Stimulated activated CD8-positive, alpha-beta memory T cell treated with anti-CD3 and anti-CD28 coated beads, Interleukin-4, amount 100 ng/mL, for 4 hours (primary cell): ENCODE data around the gene CNTN4.

ENCODE experiments used
- DNase-seq, 2 donors: peaks; one replicate each; pipeline ENCODE4 v3.0.0-alpha.2; 2020; ENCODE audit warnings: low read depth in 2 of 2, low spot score in 1 of 2

The CNTN4 gene

GRCh38 chr3:3016226-3016625 lies 917.6 kb downstream of the CNTN4 start:
- DNase-seq = no peak

GRCh38 chr3:3020209-3020608 lies 921.5 kb downstream of the CNTN4 start:
- no peak for DNase-seq

- DNase-seq = no peak
These were observed 924.6 kb downstream of the CNTN4 start for GRCh38 chr3:3023111-3023745.

GRCh38 chr3:3027976-3028567 lies 929.4 kb downstream of the CNTN4 start:
- no peak for DNase-seq

- no peak for DNase-seq
These were observed 932.7 kb downstream of the CNTN4 start for GRCh38 chr3:3031326-3031725.

GRCh38 chr3:3037156-3037555 lies 938.5 kb downstream of the CNTN4 start:
- no peak for DNase-seq

- DNase-seq = no peak
These were observed 939.7 kb downstream of the CNTN4 start for GRCh38 chr3:3038201-3038991.

- DNase-seq = no peak
These were observed 955.3 kb downstream of the CNTN4 start for GRCh38 chr3:3053974-3054373.

GRCh38 chr3:3059645-3060044 lies 961.0 kb downstream of the CNTN4 start:
- DNase-seq = no peak

- DNase-seq = no peak
These were observed 965.6 kb downstream of the CNTN4 start for GRCh38 chr3:3064297-3064696.

GRCh38 chr3:3065876-3066275 lies 967.2 kb downstream of the CNTN4 start:
- no peak for DNase-seq

- DNase-seq = no peak
These were observed 967.7 kb downstream of the CNTN4 start for GRCh38 chr3:3066378-3066777.

- no peak for DNase-seq
These were observed 968.2 kb downstream of the CNTN4 start for GRCh38 chr3:3066910-3067309.

- no peak for DNase-seq
These were observed 969.8 kb downstream of the CNTN4 start for GRCh38 chr3:3068358-3068881.

GRCh38 chr3:3069723-3070122 lies 971.1 kb downstream of the CNTN4 start:
- DNase-seq = no peak

GRCh38 chr3:3071136-3071535 lies 972.5 kb downstream of the CNTN4 start:
- DNase-seq = no peak

GRCh38 chr3:3074551-3075257 lies 976.0 kb downstream of the CNTN4 start:
- DNase-seq = no peak

- no peak for DNase-seq
These were observed 981.6 kb downstream of the CNTN4 start for GRCh38 chr3:3080309-3080708.

- no peak for DNase-seq
These were observed 982.9 kb downstream of the CNTN4 start for GRCh38 chr3:3081381-3082233.

GRCh38 chr3:3082234-3082924 lies 983.7 kb downstream of the CNTN4 start:
- DNase-seq = no peak
